Lung (tissue), 12 donors: Measurements from ENCODE around the gene AP2A2. TPM values are rescaled to one million over a fixed set of nuclear protein-coding genes. Genes with fewer than 3 reads are reported as not detected.

Source experiments
- ATAC-seq: fragments of 200-7000 bp; cut with Tn5 transposase; one replicate; pipeline ENCODE4 v1.9.1; 2020; ENCODE audit warnings: moderate number of reproducible peaks; ENCODE audit not compliant: insufficient read depth, low FRiP score
- DNase-seq, 3 donors: peaks; one replicate each; pipeline ENCODE4 v3.0.0-alpha.2; 2013 to 2017
- H3K27ac ChIP-seq, 2 donors: one replicate each; pipeline ENCODE4 v1.5.1; 2013; ENCODE audit warnings: mild to moderate bottlenecking in 2 of 2, moderate library complexity in 2 of 2, control low read depth in 1 of 2, inconsistent platforms in 1 of 2, low read depth in 1 of 2, low read length in 1 of 2
- H3K27me3 ChIP-seq, 3 donors: one replicate each; pipeline ENCODE4 v1.5.1; 2013; ENCODE audit warnings: low read length in 2 of 3; ENCODE audit not compliant: control insufficient read depth in 3 of 3, insufficient read depth in 3 of 3
- H3K36me3 ChIP-seq, 4 donors: one replicate each; pipeline ENCODE4 v1.5.1; 2013; ENCODE audit warnings: low read length in 4 of 4, mild to moderate bottlenecking in 1 of 4, moderate library complexity in 1 of 4; ENCODE audit not compliant: control insufficient read depth in 4 of 4, insufficient read depth in 4 of 4
- H3K4me1 ChIP-seq, 5 donors: one replicate each; pipeline ENCODE4 v1.5.1; 2013; ENCODE audit warnings: low read length in 5 of 5, mild to moderate bottlenecking in 2 of 5, moderate library complexity in 1 of 5; ENCODE audit not compliant: control insufficient read depth in 5 of 5, insufficient read depth in 5 of 5
- H3K4me3 ChIP-seq: one replicate; pipeline ENCODE4 v1.5.1; 2013; ENCODE audit warnings: mild to moderate bottlenecking, control low read depth, moderate library complexity
- H3K9ac ChIP-seq, 2 donors: one replicate each; pipeline ENCODE4 v1.5.1; 2013; ENCODE audit warnings: low read length in 2 of 2, control low read depth in 1 of 2; ENCODE audit not compliant: insufficient read depth in 1 of 2
- H3K9me3 ChIP-seq, 4 donors: one replicate each; pipeline ENCODE4 v1.5.1; 2013; ENCODE audit warnings: low read length in 3 of 4, mild to moderate bottlenecking in 1 of 4, moderate library complexity in 1 of 4; ENCODE audit not compliant: control insufficient read depth in 4 of 4, insufficient read depth in 3 of 4
- WGBS, 2 donors: extraction: QIAGEN DNeasy Blood & Tissue Kit; methylation state at CpG; one replicate each; pipeline ENCODE4 v1.1.7; 2013; 5-methylcytosine and 5-hydroxymethylcytosine counted together
- polyA plus RNA-seq, 2 donors: library from polyadenylated mRNA; stranded (reverse); fragments of 200-250 nt; gene quantifications; one replicate each; pipeline ENCODE4 v1.2.1, GENCODE V29; 2013
- total RNA-seq, 2 donors: library from RNA; depleted of rRNA in 1 of 2; stranded (reverse); fragments of >200 nt in 1 of 2; gene quantifications; one replicate each; pipeline ENCODE4 v1.2.1, GENCODE V29; 2014 to 2021
- TF ChIP-seq, protein P1 (sequence below): IDR thresholded peaks from 2 replicates; pipeline ENCODE4 v1.5.1; 2012; ENCODE audit warnings: mild to moderate bottlenecking; ENCODE audit errors: control extremely low read depth, extremely low read depth
- donor health status: control.
- donor health status: control.
- donor health status: Bipolar disorder and iron deficiency.
- donor health status: healthy.
- donor health status: DM: yes; HTN: yes; CAD: no.

The AP2A2 gene
- total and polyA plus RNA-seq, 4 donors, result 33.8 to 93.2 (median 54.4) TPM

DNA sequence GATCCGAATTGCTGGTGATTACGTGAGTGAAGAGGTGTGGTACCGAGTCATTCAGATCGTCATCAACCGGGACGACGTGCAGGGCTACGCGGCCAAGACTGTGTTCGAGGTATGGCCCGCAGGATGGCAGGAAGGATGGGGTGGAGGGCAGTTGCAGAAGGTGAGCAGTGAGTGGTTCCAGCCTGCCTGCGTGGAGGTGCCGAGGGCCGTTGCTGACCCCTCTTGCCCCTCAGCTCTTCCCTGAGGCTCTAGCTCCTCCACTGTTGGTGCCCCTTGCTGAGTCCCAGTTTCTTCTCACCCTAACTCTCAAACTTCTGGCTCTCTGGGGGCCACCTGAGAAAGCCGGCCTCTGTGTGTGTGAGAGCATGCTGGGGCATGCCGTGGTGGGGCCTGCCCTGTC is 66.9 kb downstream of the AP2A2 start:
- TF ChIP-seq, protein P1, sequence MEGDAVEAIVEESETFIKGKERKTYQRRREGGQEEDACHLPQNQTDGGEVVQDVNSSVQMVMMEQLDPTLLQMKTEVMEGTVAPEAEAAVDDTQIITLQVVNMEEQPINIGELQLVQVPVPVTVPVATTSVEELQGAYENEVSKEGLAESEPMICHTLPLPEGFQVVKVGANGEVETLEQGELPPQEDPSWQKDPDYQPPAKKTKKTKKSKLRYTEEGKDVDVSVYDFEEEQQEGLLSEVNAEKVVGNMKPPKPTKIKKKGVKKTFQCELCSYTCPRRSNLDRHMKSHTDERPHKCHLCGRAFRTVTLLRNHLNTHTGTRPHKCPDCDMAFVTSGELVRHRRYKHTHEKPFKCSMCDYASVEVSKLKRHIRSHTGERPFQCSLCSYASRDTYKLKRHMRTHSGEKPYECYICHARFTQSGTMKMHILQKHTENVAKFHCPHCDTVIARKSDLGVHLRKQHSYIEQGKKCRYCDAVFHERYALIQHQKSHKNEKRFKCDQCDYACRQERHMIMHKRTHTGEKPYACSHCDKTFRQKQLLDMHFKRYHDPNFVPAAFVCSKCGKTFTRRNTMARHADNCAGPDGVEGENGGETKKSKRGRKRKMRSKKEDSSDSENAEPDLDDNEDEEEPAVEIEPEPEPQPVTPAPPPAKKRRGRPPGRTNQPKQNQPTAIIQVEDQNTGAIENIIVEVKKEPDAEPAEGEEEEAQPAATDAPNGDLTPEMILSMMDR, result no peak
- Histone ChIP-seq H3K4me3 (no peak overlapping the region), H3K9me3 (no peaks in the 10 kb centered on the region), H3K36me3 (peaks cover 5 to 85% (median 18%) of the 10 kb centered on the region in 4 donors), H3K4me1 (peaks cover 0 to 3% (median 0%) of the 10 kb centered on the region in 5 donors), H3K27ac (no peak overlapping the region), H3K9ac (no peak overlapping the region), H3K27me3 (no peaks in the 10 kb centered on the region)
- ATAC-seq, result no peak
- 92 to 96% methylated on average over 16 of the region's 16 CpGs for WGBS, 2 donors
- no peak for DNase-seq

DNA sequence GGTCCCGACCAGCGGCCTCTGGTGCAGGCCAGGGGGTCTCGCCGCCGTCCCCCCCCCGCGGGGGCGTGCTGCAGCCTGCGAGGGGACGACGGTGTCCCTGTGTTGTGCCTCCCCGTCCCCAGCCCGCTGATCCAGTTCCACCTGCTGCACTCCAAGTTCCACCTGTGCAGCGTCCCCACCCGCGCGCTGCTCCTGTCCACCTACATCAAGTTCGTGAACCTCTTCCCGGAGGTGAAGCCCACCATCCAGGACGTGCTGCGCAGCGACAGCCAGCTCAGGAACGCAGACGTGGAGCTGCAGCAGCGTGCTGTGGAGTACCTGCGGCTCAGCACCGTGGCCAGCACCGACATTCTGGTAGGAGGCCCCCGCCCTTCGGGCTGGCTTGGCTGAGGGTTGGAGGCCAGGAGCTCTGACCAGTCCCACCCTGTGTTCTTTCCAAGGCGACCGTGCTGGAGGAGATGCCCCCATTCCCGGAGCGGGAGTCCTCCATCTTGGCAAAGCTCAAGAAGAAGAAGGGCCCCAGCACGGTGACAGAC is 68.0 kb downstream of the AP2A2 start:
- no peak overlapping the region for H3K27ac ChIP-seq
- TF ChIP-seq, protein P1, result no peak
- no peak overlapping the region for H3K4me3 ChIP-seq
- no peak overlapping the region for H3K9ac ChIP-seq
- no peaks in the 10 kb centered on the region for H3K9me3 ChIP-seq
- H3K4me1 ChIP-seq, result peaks cover 0 to 3% (median 0%) of the 10 kb centered on the region in 5 donors
- ATAC-seq (no peak), DNase-seq (no peak)
- no peaks in the 10 kb centered on the region for H3K27me3 ChIP-seq
- peaks cover 5 to 73% (median 14%) of the 10 kb centered on the region in 4 donors for H3K36me3 ChIP-seq
- WGBS, 2 donors, result 96% methylated on average over 29 to 35 of the region's 35 CpGs

DNA sequence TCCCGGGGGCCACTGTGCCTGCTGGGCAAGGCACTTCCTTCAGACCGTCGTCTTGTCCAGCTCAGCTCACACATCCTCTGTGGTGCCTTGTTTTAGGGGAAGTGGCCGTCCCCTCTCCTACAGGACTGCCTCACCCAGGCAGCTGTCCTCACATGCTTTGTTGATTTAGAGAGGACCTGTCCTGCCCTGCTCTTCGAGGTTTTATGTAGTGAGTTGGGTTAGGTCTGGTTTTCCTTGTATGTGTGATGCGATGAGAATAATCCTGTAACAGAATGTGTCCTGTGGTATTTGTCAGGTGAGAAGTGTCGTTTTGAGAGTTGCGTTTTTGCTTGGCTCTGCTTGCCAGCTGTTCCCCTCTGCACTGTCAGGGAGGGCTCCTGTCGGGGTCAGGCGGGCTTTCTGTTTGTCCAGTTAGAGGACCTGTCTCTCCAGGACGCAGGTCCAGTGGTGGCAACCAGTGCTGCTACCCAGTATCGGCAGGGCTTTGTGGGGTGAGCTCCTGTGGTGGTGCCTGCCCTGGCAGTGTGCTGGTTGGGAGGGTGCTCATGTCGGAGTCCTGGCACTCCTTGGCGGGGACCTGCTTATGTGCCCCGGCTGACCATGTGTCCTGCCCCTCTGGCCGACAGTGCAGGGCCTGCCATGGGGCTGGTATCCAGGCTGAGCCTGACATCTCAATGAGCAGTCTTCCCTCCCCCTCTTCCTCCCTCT is 69.5 kb downstream of the AP2A2 start:
- Histone ChIP-seq H3K9ac (no peak overlapping the region), H3K27me3 (no peaks in the 10 kb centered on the region), H3K4me1 (peaks cover 0 to 3% (median 0%) of the 10 kb centered on the region in 5 donors), H3K27ac (no peak overlapping the region), H3K9me3 (no peaks in the 10 kb centered on the region), H3K4me3 (no peak overlapping the region), H3K36me3 (peaks cover 0 to 67% (median 10%) of the 10 kb centered on the region in 4 donors)
- TF ChIP-seq, protein P1, result no peak
- 77 to 83% methylated on average over 16 of the region's 16 CpGs for WGBS, 2 donors
- DNase-seq (no peak), ATAC-seq (no peak)
